PC-3 (cell line): Measurements from ENCODE around the gene CELF2.

Experiments used
- EZH2 ChIP-seq: fragments of 300-600 bp; sonication (generic); IDR thresholded peaks from one replicate; pipeline ENCODE4 v1.6.1; 2017; ENCODE audit warnings: antibody characterized with exemption, mild to moderate bottlenecking, low read length; ENCODE audit not compliant: unreplicated experiment
- TF ChIP-seq, protein P1 (sequence below): fragments of 300-600 bp; sonication (generic); conservative IDR thresholded peaks from 2 replicates; pipeline ENCODE4 v1.5.1; 2017; ENCODE audit warnings: antibody characterized with exemption, low read depth, mild to moderate bottlenecking, low read length

DNA sequence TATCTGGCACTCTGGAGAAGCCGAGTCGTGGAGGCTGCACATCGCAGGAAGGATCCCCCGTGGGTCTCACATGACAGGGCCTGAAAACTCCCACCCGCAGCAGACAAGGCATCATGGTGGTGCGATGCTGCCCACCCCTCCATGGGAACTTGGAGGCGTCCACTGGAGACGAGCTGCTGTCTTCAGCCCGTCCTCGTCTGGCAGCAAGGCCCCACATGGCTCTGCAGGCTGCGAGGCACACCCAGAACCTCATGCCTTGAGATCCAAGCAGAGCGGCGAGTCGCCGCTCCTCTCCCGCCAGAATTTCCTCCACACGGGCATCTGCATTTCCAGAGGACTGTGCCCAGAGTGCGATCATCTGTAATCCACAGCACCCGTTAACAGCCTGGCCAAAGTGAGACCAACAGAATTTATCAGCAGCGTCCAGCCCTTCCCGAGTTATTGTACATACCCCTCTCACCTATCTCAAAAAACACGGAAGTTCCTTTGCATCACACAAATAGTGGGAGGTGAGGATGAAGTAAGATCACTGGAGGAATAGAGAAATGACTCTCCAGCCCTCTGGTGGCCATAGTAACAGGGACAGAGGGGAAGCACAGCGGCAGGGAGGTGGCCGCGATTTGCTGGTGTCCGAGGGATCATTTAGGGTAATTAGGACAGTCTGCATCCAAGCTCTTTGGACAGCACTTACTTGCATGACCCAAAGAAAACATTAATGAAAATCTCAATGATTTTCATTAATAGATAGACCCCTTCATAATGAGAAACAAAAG is 301.3 kb downstream of the CELF2 start:
- TF ChIP-seq, protein P1, sequence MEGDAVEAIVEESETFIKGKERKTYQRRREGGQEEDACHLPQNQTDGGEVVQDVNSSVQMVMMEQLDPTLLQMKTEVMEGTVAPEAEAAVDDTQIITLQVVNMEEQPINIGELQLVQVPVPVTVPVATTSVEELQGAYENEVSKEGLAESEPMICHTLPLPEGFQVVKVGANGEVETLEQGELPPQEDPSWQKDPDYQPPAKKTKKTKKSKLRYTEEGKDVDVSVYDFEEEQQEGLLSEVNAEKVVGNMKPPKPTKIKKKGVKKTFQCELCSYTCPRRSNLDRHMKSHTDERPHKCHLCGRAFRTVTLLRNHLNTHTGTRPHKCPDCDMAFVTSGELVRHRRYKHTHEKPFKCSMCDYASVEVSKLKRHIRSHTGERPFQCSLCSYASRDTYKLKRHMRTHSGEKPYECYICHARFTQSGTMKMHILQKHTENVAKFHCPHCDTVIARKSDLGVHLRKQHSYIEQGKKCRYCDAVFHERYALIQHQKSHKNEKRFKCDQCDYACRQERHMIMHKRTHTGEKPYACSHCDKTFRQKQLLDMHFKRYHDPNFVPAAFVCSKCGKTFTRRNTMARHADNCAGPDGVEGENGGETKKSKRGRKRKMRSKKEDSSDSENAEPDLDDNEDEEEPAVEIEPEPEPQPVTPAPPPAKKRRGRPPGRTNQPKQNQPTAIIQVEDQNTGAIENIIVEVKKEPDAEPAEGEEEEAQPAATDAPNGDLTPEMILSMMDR: 0 out of 2 replicates have a peak, but pooled peaks have one; percentile 17
- no peak for TF ChIP-seq EZH2
